Measurements from ENCODE around the gene GRID1.

GRID1 gene

GRCh38 chr10:86164960-86165630, 201.5 kb downstream of the GRID1 start:
- no peak for DNase-seq (ENCODE audit: low read depth, low spot score)

GRCh38 chr10:86164174-86164774, 202.3 kb downstream of the GRID1 start:
- TF ChIP-seq FOXP2 (optimal IDR thresholded peaks at IDR 0.05; ENCODE audit: control extremely low read depth, extremely low read length, insufficient read depth): no peak
- TF ChIP-seq POLR2AphosphoS5 (IDR thresholded peaks at IDR 0.05; ENCODE audit: borderline replicate concordance, low read depth, low read length): no peak
- TF ChIP-seq EZH2 (IDR thresholded peaks at IDR 0.05): no peak
- H3K36me3 ChIP-seq (ENCODE audit: insufficient read depth, low read length): no peaks in the 10 kb centered on the region
- no peak overlapping the region for H3K4me3 ChIP-seq
- no peaks in the 10 kb centered on the region for H3K9me3 ChIP-seq (ENCODE audit: low read depth, low read length)
- DNase-seq (ENCODE audit: low read depth, low spot score): no peak
- no peak overlapping the region for H3K9ac ChIP-seq (ENCODE audit: insufficient read length)
- H3K27ac ChIP-seq: no peak overlapping the region

More at GRCh38 chr10:86164960-86165630, 201.5 kb downstream of the GRID1 start:
- H3K9me3 ChIP-seq (ENCODE audit: low read depth, low read length): no peaks in the 10 kb centered on the region
- no peak overlapping the region for H3K4me3 ChIP-seq
- no peak overlapping the region for H3K27ac ChIP-seq
- no peak for TF ChIP-seq POLR2AphosphoS5 (IDR thresholded peaks at IDR 0.05; ENCODE audit: borderline replicate concordance, low read depth, low read length)
- no peak for TF ChIP-seq EZH2 (IDR thresholded peaks at IDR 0.05)
- no peak for TF ChIP-seq FOXP2 (optimal IDR thresholded peaks at IDR 0.05; ENCODE audit: control extremely low read depth, extremely low read length, insufficient read depth)
- no peaks in the 10 kb centered on the region for H3K36me3 ChIP-seq (ENCODE audit: insufficient read depth, low read length)
- H3K9ac ChIP-seq (ENCODE audit: insufficient read length): no peak overlapping the region

- no peak overlapping the region for H3K27ac ChIP-seq
- no peaks in the 10 kb centered on the region for H3K9me3 ChIP-seq (ENCODE audit: low read depth, low read length)
- no peak for DNase-seq (ENCODE audit: low read depth, low spot score)
- no peak for TF ChIP-seq FOXP2 (optimal IDR thresholded peaks at IDR 0.05; ENCODE audit: control extremely low read depth, extremely low read length, insufficient read depth)
- TF ChIP-seq POLR2AphosphoS5 (IDR thresholded peaks at IDR 0.05; ENCODE audit: borderline replicate concordance, low read depth, low read length): no peak
- no peak for TF ChIP-seq EZH2 (IDR thresholded peaks at IDR 0.05)
- no peaks in the 10 kb centered on the region for H3K36me3 ChIP-seq (ENCODE audit: insufficient read depth, low read length)
- no peak overlapping the region for H3K9ac ChIP-seq (ENCODE audit: insufficient read length)
- no peak overlapping the region for H3K4me3 ChIP-seq
Observed at GRCh38 chr10:86163522-86164173, 202.9 kb downstream of the GRID1 start.

GRCh38 chr10:86162696-86163400, 203.7 kb downstream of the GRID1 start:
- TF ChIP-seq EZH2 (IDR thresholded peaks at IDR 0.05) (no peak), POLR2AphosphoS5 (IDR thresholded peaks at IDR 0.05; ENCODE audit: borderline replicate concordance, low read depth, low read length) (no peak), FOXP2 (optimal IDR thresholded peaks at IDR 0.05; ENCODE audit: control extremely low read depth, extremely low read length, insufficient read depth) (no peak)
- no peak for DNase-seq (ENCODE audit: low read depth, low spot score)
- Histone ChIP-seq H3K4me3 (no peak overlapping the region), H3K27ac (no peak overlapping the region), H3K9me3 (ENCODE audit: low read depth, low read length) (no peaks in the 10 kb centered on the region), H3K36me3 (ENCODE audit: insufficient read depth, low read length) (no peaks in the 10 kb centered on the region), H3K9ac (ENCODE audit: insufficient read length) (no peak overlapping the region)

- TF ChIP-seq POLR2AphosphoS5 (IDR thresholded peaks at IDR 0.05; ENCODE audit: borderline replicate concordance, low read depth, low read length) (no peak), EZH2 (IDR thresholded peaks at IDR 0.05) (no peak), FOXP2 (optimal IDR thresholded peaks at IDR 0.05; ENCODE audit: control extremely low read depth, extremely low read length, insufficient read depth) (no peak)
- Histone ChIP-seq H3K27ac (no peak overlapping the region), H3K9ac (ENCODE audit: insufficient read length) (no peak overlapping the region), H3K36me3 (ENCODE audit: insufficient read depth, low read length) (no peaks in the 10 kb centered on the region), H3K4me3 (no peak overlapping the region), H3K9me3 (ENCODE audit: low read depth, low read length) (no peaks in the 10 kb centered on the region)
- DNase-seq (ENCODE audit: low read depth, low spot score): no peak
Observed at GRCh38 chr10:86162036-86162435, 204.6 kb downstream of the GRID1 start.

- DNase-seq (ENCODE audit: low read depth, low spot score): no peak
- Histone ChIP-seq H3K9me3 (ENCODE audit: low read depth, low read length) (no peaks in the 10 kb centered on the region), H3K9ac (ENCODE audit: insufficient read length) (no peak overlapping the region), H3K27ac (no peak overlapping the region), H3K4me3 (no peak overlapping the region), H3K36me3 (ENCODE audit: insufficient read depth, low read length) (no peaks in the 10 kb centered on the region)
- TF ChIP-seq POLR2AphosphoS5 (IDR thresholded peaks at IDR 0.05; ENCODE audit: borderline replicate concordance, low read depth, low read length): no peak
Observed at GRCh38 chr10:86160890-86161585, 205.6 kb downstream of the GRID1 start.

GRCh38 chr10:86159797-86160196, 206.8 kb downstream of the GRID1 start:
- H3K27ac ChIP-seq: no peak overlapping the region
- no peaks in the 10 kb centered on the region for H3K9me3 ChIP-seq (ENCODE audit: low read depth, low read length)
- no peaks in the 10 kb centered on the region for H3K36me3 ChIP-seq (ENCODE audit: insufficient read depth, low read length)
- TF ChIP-seq FOXP2 (optimal IDR thresholded peaks at IDR 0.05; ENCODE audit: control extremely low read depth, extremely low read length, insufficient read depth) (no peak), EZH2 (IDR thresholded peaks at IDR 0.05) (no peak), POLR2AphosphoS5 (IDR thresholded peaks at IDR 0.05; ENCODE audit: borderline replicate concordance, low read depth, low read length) (no peak)
- DNase-seq (ENCODE audit: low read depth, low spot score): no peak
- H3K9ac ChIP-seq (ENCODE audit: insufficient read length): no peak overlapping the region
- H3K4me3 ChIP-seq: no peak overlapping the region
